ENCODE measurements around the gene ACBD6.

- no peak for TF ChIP-seq EZH2 (IDR thresholded peaks at IDR 0.05; ENCODE audit: low read depth, unreplicated experiment)
- TF ChIP-seq POLR2AphosphoS5 (IDR thresholded peaks at IDR 0.05; ENCODE audit: low read depth): no peak
- TF ChIP-seq EZH2phosphoT487 (IDR thresholded peaks at IDR 0.05; ENCODE audit: unreplicated experiment): no peak
- no peak for TF ChIP-seq CTCF (conservative IDR thresholded peaks at IDR 0.05; ENCODE audit: low read depth in 2 of 2)
- TF ChIP-seq CREB1 (CRISPR knock-in tag; IDR thresholded peaks at IDR 0.05; ENCODE audit: low read depth): no peak
- no peak for TF ChIP-seq REST (IDR thresholded peaks at IDR 0.05; ENCODE audit: unreplicated experiment)
- TF ChIP-seq JUNB (IDR thresholded peaks at IDR 0.05; ENCODE audit: unreplicated experiment): no peak
- TF ChIP-seq STAT1 (IDR thresholded peaks at IDR 0.05; ENCODE audit: unreplicated experiment): no peak
- TF ChIP-seq NANOG (IDR thresholded peaks at IDR 0.05; ENCODE audit: borderline replicate concordance): no peak
- TF ChIP-seq ZNF331 (CRISPR knock-in tag; IDR thresholded peaks at IDR 0.05; ENCODE audit: low read depth): no peak
These were observed 211.9 kb downstream of the ACBD6 start for GRCh38 chr1:180290265-180291001.
